Occipital lobe (tissue), 2 donors: ENCODE measurements around the gene RPL32. TPM values are rescaled to one million over a fixed set of nuclear protein-coding genes. Genes with fewer than 3 reads are reported as not detected.
"Not testable (repeated sequence)": the region's sequence is repeated elsewhere in the genome, so short reads cannot be mapped to it uniquely, and the experiment has no call there.

Experiments used
- DNase-seq: peaks from one replicate; lab custom pipeline; 2025; lab: John Stamatoyannopoulos, UW
- total RNA-seq: library from RNA; depleted of rRNA; stranded (reverse); fragments of >200 nt; gene quantifications from one replicate; pipeline ENCODE4 v1.2.3, GENCODE V29; 2014

The RPL32 gene
- total RNA-seq, 1 donor from 2014 or later, result 2,076 TPM

DNA sequence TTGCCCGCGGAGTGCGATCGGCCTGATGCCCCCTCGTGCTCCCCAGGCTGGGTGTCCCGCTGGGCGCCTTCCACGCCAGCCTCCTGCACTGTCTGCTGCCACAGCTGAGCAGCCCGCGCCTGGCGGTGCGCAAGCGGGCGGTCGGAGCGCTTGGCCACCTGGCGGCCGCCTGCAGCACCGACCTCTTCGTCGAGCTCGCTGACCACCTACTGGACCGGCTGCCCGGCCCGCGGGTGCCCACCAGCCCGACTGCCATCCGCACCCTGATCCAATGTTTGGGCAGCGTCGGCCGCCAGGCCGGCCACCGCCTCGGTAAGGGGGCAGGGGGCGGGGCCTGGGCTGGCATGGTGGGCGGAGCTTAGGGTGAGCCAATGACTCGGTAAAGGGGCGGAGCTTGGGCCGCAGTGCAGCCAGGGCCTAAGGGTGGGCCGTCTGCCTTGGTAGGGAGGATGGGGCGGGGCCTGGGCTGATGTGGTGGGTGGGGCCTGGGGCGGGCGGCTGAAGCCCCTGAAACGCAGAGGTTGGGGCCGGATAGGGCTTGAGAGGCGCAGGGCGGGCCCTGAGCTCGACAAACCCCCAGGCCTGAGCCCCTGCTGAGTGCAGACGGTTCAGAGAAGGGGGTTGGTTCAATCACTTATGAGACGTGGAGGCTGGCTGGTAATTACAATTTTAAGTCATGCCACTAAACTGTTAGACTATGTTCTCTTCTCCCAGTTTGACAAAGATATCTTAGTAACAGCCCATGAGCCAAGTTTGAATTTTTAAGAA is 31.2 kb downstream of the RPL32 start:
- DNase-seq, result peak; percentile 91

DNA sequence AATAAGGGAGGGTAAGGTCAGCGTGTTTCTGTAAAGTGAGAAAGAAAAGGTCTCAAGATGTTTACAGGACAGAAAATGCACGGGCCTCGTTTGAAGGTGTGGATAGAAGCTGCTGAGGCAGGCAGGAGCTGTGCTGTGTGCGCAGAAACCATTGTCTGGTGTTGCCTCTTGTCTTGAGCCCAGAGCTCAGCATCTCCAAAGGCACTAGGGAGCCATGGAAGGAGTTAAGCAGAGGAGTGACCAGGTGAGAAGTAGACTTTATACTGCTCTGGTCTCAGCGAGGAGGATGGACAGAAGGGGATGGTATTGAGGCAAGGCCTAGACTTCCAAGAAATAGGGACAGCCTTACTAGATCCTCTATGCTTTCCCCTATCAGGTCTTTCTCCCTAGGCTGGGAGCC is 31.9 kb downstream of the RPL32 start:
- no peak for DNase-seq

DNA sequence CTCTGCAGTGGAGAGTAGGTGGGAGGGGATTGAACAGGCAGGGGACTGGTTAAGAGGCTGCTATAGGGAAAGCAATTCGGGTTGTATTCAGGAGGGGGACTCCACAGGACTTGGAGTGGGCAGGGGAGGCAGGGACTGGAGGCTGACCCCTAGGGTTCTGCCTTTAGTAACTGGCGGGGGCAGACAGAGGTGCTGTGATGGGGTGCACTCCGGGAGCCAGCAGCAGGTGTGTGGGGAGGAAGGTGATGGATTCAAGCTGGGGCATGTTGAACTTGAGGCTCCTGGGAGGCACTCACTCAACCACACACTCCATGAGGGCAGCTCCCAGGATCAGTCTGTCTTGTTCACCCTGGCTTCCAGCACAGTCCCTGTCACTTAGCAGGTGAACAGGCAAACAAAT is 32.4 kb downstream of the RPL32 start:
- DNase-seq, result no peak

DNA sequence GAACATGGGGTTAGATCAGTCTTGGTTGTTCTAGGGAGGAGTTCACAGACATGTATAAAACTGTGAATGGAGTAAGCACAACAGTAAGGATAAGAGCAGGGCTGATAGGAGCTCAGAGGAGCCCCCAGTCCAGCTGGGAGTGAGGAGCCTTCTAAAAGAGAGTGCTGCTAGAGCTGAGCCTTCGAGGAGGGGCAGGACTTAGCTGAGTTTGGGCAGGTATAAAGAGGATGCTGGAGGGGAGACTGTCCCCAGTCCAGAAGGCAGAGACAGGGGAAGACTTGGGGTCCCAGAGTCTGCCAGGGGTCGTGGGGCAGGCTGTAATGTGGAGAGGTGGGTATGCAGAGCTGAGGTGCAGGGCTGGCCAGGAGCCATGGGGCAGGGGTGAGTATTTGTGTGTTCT is 32.8 kb downstream of the RPL32 start:
- no peak for DNase-seq

DNA sequence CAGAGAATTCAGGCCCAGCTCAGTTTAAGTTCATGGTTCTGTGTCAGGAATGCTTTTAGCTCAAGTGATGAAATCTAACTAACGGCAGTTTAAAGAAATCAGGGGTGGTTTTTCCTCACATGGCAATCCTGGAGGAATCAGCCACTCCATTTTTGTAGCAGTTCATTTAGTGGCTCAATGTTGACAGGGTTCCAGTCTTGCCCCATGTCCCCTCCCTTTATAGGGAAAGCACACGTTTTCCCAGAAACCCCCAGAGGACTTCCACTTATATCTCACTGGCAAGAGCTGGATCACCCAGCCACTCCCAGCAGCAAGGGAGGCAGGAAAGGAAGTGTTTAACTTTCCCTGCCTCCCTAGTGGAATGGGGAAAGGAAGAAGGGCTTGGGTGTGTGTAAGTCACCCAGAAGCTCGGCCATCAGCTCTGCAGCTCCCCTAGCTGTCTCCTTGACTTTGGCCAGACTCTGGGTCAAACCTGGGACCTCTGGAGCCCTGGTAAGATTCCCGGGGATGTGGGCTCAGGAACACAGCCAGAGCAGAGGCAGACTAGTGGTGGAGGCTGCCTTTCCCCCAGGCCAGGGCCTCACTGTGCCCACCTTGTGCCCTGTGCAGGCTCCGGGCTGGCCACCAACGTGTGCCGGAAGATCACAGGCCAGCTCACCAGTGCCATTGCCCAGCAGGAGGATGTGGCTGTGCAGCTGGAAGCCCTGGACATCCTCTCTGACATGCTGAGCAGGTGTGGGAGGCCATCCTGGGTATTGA is 33.6 kb downstream of the RPL32 start:
- no peak for DNase-seq

DNA sequence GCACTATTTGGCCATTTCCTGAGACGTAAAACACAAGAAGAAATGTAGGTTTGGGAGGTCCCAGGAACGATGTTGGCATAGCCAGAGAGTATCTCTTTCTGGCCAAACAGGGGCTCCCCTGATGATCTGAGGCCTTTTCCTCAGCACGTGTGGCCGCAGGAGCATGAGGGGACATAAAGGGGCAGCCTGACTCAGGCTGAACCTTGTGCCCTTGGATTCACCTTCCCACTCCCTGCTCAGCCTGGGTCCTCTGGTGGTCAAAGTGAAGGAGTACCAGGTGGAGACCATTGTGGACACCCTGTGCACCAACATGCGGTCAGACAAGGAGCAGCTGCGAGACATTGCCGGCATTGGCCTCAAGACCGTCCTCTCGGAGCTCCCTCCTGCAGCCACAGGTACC is 34.3 kb downstream of the RPL32 start:
- DNase-seq, result no peak

DNA sequence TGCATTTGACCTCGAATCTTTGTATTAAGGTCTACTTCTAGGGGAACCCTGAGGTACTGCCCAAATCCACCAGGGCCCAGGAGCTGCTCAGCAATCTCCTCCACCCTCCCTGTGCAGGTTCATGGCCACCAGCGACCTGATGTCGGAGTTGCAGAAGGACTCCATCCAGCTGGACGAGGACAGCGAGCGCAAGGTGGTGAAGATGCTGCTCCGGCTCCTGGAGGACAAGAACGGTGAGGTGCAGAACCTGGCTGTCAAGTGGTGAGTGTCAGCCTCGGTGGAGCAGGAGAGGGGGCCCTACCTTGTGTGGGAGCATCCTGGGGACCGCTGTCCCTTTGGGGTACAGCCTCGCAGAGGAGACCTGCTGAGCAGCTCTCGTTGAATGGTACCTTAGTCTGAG is 38.0 kb downstream of the RPL32 start:
- DNase-seq, result no peak

DNA sequence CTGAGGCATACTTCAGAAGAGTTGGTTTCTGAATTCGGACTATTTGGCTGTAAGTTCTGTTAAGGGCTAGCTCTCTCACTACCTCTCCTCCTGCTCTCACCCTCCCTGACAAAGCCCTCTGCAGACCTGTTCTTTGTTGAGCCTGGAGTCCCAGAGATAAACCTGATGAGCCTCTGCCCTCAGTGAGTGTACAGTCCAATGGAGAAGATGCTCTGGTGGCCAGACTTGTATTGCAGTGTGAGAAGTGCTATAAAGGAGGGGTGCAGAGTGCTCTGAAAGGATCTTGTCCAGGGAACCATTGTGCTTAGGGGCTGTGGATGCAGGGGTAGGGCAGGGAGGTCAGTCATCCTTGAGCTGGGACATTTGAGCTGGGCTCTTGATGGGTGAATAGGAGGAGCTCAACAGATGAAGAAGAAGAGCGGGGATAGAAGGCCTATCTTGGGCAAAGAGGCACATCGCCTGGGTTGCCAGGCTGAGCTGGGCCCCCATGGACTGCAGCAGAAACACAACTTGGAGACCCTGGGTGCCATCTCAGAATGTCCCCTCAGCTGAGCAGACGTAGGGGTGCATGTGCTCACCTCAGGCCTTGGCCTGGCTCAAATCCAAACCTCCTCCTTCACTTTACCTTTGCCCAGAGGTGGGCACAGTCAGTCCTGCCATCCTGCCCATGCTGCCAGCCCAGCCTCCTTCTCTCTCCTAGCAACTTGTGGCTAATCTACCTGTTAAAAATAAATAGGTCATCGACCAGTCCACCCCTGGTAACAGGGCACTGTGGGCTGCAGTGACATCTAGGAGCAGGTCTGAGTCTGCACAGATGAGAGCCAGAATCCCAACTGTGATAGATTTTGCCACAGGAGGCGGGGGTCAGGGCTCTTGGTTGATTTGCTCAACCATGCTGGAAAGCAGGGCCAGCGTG is 41.6 kb downstream of the RPL32 start:
- no peak for DNase-seq

DNA sequence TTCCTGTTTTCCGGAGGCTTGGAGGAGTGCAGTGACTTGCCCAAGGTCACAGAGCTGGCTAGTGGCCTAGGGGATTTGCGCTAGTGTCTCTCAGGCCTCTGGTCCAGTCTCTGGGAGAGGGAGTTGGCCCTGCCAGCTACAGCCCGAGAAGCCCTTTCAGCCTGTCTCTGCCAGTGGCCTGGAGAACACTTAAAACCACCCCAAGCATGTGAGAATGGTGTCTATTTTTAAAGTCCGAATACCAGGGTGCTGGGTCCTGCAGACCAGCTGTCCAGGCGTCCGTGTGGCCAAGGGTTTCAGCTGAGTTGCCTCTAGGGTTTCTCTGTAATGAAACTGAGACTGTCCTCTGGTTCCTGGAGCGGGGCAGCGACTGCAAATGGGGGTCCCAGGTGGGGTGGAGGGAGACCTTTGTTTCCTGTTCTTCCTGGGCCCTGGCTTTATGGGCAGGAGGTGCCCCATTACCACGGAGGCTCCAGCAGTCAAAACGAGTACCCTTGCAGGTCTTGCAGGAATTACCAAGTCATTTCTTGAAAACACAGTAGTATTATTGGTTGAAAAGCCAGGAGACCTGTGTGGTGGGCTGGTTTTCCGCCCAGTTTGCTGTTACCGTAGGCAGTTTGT is 42.7 kb downstream of the RPL32 start:
- no peak for DNase-seq

DNA sequence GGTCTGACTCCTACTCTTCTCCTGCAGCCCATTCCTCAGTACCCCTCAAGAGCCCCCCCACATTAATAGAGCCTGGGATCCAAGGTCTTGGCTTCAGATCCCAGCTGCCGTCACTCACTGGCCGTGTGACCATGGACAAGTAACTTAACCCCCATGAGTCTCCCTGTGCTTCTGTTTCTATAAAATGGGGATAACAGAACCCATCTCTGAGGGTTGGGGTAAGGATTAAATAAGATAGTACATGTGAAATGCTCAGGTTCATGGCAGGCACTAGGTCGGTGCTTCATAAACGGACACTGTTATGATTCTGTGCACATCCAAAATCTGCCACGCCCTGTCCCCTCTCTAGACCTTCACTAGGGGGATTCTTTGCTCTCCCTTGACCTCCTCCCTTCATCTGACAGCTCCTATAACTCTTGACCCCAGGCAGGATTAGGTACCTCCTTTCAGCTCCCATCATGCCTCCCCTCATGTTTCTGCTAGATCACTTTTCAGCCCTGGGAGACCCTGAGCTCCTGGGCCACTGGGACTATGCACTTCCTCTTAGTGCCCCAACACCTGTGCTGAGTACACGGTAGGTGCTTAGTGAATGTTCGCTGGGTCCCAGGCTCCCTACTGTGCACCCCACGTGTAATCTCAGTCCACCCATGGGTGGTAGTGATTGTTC is 43.3 kb downstream of the RPL32 start:
- DNase-seq, result no peak

DNA sequence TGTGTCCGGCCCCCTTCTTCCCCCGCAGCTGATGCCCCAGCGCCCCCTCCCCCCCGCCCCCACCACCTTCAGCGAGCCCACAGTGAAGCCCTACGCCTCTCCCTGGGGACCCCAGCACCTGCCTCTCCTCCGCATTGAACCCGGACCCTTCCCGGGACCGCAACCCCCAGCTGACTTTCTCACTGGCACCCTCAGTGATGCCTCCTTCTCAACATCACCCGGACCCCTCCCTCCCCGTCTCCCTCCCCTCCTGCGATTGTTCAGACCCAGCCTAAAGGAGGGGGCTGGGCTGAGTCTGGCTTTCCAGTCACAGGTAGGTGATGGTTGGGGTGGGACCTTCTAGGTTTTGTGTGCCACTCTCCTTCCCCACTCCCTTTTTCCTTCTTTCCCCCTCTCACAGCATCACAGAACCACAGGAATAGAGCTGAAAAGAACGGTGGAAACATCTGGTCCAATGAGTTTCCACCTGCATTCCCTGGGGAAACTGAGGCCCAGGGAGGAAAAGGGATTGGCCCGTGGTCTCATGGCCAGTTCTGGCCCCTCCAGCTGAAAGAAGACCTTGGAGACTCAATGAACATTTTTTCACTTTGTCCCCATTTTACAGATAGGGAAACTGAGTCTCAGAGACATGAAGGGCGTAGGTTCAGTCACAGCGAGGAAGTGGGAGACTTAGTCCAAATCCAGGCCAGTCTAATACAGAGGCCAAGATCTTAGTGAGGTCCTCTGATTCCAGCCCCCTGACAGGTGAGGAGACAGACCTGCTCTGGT is 44.1 kb downstream of the RPL32 start:
- DNase-seq, result no peak

DNA sequence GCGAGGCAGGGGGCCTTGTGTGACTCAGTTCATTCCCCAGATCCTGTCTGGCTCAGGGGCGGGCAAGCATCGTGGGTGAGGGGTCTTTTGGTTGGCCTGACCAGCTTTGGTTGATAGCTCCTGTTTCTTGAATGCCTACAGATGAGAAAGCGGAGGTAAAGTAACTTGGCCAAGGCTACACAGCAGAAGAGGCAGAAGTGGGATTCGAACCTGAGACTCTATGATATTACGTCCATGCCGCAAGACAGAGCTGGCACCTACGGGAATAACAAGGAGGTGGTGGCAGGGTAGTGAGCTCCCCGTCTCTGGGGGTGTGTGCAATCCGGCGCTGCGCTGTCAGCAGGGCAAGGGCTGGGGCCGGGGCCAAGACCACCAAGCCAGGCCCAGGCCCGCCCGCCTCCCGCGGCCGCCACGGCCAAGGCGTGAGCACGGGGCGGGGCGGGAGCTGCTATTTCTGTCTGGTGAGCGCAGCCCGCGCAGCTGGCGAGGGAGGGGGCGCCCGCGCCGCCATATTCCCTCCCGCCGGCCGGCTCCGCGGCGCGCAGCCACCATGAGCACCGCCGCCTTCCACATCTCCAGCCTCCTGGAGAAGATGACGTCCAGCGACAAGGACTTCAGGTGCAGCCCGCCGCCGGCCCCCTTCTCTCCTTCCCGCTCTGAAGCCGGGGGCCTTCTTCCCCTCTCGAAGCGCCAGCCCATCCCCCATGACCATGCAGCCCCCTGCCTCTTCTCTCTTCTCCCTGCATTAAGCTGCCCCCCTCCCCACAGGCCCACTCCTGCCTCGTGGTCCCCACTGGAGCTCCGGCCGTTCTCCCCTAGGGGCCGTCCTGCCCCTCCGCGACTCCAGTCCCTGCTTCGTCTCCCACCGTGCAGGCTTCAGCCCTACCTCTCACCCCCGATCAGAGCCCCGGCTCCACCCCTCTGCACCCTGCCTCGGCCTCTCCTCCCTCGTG is 44.9 kb downstream of the RPL32 start, which contains the start of gene CAND2:
CAND2 (plus strand) TSS at position 510 of the 953 bp plus-strand sequence; CDS start at position 551, 41 bp downstream.
- DNase-seq, result peak; percentile 48

DNA sequence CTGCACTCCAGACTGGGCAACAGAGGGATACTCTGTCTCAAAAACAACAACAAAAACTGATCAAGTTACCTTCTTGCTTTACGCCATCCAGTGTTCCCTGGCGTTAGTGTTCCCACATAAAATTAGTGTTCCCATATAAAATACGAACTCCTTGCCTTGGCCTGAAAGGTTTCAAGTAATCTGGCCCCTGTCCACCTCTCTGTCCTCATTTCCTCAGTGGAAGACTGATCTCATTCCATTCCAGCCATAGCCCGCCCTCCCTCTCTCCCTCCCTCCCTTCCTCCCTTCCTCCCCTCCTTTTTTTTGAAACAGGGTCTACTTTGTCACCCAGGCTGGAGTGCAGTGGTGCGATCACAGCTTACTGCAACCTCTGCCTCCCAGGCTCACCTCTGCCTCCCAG is 47.7 kb downstream of the RPL32 start:
- no peak for DNase-seq

DNA sequence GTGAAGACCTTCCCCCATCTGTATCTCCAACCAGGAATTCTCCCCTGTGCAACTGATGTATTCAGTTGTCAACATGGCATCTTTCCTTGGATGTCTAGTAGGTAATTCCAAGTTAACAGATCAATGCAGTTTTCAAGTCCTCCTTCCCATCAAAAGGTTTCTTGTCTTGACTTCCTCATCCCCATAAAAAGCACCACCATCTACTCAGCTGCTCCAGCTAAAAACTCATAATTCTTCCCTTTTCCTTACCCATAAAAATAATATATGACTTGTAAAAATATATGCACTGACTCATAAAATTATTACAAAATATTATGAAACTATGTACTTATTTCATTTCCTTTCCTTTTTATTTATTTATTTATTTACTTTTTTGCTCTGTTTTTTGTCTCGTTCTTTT is 49.9 kb downstream of the RPL32 start:
- DNase-seq, result no peak

DNA sequence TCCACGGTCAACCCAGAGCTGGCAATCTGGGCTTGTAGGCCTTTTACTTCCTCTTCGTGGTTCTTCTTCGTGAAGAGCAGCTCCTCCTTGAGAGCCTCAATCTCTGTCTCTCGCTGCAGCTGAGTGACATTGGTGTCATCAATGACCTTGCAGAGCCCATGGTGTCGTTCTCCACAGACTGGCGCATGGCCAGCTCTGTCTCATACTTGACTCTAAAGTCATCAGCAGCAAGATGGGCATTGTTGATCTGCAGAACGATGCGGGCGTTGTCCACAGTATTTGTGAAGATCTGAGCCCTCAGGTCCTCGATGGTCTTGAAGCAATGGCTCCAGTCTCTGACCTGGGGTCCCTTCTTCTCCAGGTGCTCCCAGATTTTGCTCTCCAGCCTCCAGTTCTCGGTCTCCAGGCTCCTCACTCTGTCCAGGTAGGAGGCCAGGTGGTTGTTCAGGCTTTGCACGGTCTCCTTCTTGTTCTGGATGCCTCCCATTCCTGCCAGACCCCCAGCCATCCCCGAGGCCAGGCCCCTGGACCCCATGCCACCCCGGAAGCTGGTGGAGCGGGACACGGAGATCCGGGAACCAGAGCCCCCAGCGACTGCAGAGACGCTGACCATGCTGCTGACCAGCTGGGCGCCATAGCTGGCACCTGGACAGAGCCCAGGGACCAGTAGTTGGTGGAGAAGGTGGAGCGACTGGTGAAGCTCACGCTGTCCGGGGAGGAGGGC is 53.2 kb downstream of the RPL32 start:
- not testable (repeated sequence) for DNase-seq

DNA sequence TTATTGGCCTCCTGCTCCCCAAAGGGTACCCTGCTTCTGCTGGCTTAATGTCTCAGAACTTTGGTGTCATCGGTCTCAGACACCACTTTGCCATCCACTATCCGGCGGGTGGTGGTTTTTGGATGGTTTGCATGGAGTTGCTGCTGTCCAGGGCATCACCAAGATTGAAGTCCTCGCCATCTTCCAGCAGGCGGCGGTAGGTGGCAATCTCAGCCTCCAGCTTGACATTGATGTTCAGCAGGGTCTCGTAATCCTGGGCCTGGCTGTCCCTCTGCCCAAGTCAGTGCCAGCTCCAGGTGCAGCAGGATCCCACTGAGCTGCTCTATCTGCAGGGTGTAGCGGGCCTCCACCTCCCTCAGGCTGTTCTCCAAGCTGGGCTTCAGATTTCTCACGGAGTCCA is 54.0 kb downstream of the RPL32 start:
- DNase-seq, result not testable (repeated sequence)

DNA sequence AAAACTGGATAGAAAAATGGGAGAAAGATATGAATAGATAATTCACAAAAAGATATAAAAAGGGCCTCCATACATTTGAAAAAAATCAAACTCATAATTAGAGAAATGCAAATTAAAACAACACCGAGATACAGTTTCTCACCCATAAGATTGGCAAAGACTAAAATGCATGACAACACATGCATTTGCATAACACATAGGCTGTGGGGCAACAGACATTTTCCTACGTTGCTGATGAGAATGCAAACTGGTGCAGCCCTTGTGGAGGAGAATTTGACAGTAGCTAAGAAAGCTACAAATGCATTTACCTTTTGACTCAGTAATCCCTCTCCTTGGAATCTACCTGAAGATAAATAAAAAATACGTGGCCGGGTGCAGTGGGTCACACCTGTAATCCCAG is 56.3 kb downstream of the RPL32 start:
- DNase-seq, result no peak
